Brain microvascular endothelial cell (primary cell): ENCODE measurements around the gene BRD1.

Source experiments
- DNase-seq: peaks from one replicate; pipeline ENCODE4 v3.0.0-alpha.2; 2020
- H3K27ac ChIP-seq: fragments of 250-450 bp; sonication (Bioruptor Pico); 2 replicates; pipeline ENCODE4 v1.5.1; 2020; ENCODE audit warnings: mild to moderate bottlenecking, moderate library complexity
- H3K27me3 ChIP-seq: fragments of 250-450 bp; sonication (Bioruptor Pico); replicated peaks from 2 replicates; pipeline ENCODE4 v1.5.1; 2020; ENCODE audit warnings: mild to moderate bottlenecking
- H3K36me3 ChIP-seq: fragments of 250-450 bp; sonication (Bioruptor Pico); replicated peaks from 2 replicates; pipeline ENCODE4 v1.5.1; 2020; ENCODE audit warnings: mild to moderate bottlenecking
- H3K4me3 ChIP-seq: 2 replicates; pipeline ENCODE4 v1.5.1; 2011; ENCODE audit warnings: low read depth, mild to moderate bottlenecking, control low read depth, low read length, moderate library complexity
- CTCF ChIP-seq: IDR thresholded peaks from 2 replicates; pipeline ENCODE4 v1.5.1; 2011; ENCODE audit warnings: low read depth, mild to moderate bottlenecking, moderate library complexity, low read length, control low read depth, inconsistent platforms; ENCODE audit errors: missing control alignments
- in situ Hi-C: cut with HindIII; loops from 2 replicates; pipeline ENCODE4 v1.10.0; 2017; ENCODE audit warnings: low sequenced_read_pairs, low pct_ligation_motif_present

Gene BRD1

GRCh38 chr22:49786976-49787706 lies 40.5 kb downstream of the BRD1 start:
- DNase-seq, result no peak
- in situ Hi-C loops, result no loop called here
- no peak overlapping the region for H3K4me3 ChIP-seq
- no peak overlapping the region for H3K27ac ChIP-seq
- peaks cover 40% of the 10 kb centered on the region for H3K36me3 ChIP-seq
- no peak for TF ChIP-seq CTCF
- no peaks in the 10 kb centered on the region for H3K27me3 ChIP-seq

GRCh38 chr22:49785841-49786471 lies 41.7 kb downstream of the BRD1 start:
- DNase-seq, result no peak
- no peak for TF ChIP-seq CTCF
- Histone ChIP-seq H3K27ac (no peak overlapping the region), H3K4me3 (no peak overlapping the region), H3K27me3 (no peaks in the 10 kb centered on the region), H3K36me3 (peaks cover 33% of the 10 kb centered on the region)
- in situ Hi-C loops, result no loop called here

- in situ Hi-C loops, result no loop called here
- TF ChIP-seq CTCF, result no peak
- H3K27ac ChIP-seq, result no peak overlapping the region
- H3K4me3 ChIP-seq, result no peak overlapping the region
- H3K36me3 ChIP-seq, result peaks cover 30% of the 10 kb centered on the region
- no peaks in the 10 kb centered on the region for H3K27me3 ChIP-seq
- DNase-seq, result no peak
These were observed 42.6 kb downstream of the BRD1 start for GRCh38 chr22:49785046-49785521.

- TF ChIP-seq CTCF, result no peak
- no peak overlapping the region for H3K27ac ChIP-seq
These were observed 43.1 kb downstream of the BRD1 start for GRCh38 chr22:49784630-49784971.

GRCh38 chr22:49783926-49784629 lies 43.6 kb downstream of the BRD1 start:
- H3K4me3 ChIP-seq, result no peak overlapping the region
- no peaks in the 10 kb centered on the region for H3K27me3 ChIP-seq
- H3K36me3 ChIP-seq, result peaks cover 30% of the 10 kb centered on the region
- no peak for TF ChIP-seq CTCF
- H3K27ac ChIP-seq, result no peak overlapping the region
- no peak for DNase-seq
- in situ Hi-C loops, result no loop called here

More at GRCh38 chr22:49784630-49784971, 43.1 kb downstream of the BRD1 start:
- peaks cover 30% of the 10 kb centered on the region for H3K36me3 ChIP-seq
- in situ Hi-C loops, result no loop called here
- no peaks in the 10 kb centered on the region for H3K27me3 ChIP-seq
- DNase-seq, result no peak
- no peak overlapping the region for H3K4me3 ChIP-seq
